ENCODE measurements around the gene SEMA5A. TPM values are rescaled to one million over a fixed set of nuclear protein-coding genes. Genes with fewer than 3 reads are reported as not detected.
"Not testable (repeated sequence)": the region's sequence is repeated elsewhere in the genome, so short reads cannot be mapped to it uniquely, and the experiment has no call there.

Gene SEMA5A
- polyA plus RNA-seq, 6 donors from 2014 or later = not detected

DNA sequence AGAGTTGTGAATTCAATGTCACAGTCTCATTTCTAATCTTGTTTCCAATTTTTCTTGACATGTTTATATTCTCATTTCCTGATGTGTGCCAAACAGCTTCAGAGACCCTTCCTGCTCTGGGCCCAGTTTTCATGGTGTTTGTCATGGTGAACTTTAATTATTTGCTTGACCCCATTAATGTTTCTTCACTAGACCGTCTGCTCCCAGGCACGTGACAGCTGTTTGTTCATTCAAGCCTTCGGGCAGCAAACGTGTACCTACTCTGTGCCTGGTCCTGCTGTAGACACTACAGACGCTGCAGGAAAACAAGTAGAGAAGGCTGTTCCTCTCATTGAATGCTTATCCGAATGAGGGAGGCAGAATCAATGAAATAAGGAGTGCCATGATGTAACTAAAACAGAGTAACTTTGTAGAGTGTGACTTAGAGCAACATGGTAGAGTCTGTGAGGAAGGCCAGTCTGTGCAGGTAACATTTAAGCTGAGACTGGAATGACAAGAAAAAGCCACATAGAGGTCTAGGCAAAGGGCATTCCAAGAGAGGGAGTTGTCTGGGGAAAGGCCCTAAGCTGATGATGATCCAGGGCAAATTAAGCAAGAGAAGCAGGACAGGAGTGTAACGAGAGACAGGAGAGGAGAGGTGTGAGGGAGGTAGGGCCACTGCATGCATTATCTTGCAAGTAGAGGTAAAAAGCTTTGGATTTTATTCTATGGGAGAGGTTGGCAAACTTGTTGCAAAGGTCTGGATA is 191.4 kb downstream of the SEMA5A start:
- ATAC-seq (ENCODE audit: low read depth in 2 of 2) (no peak), DNase-seq (no peak)
- Mint-ChIP-seq H3K36me3 (no peaks in the 10 kb centered on the region), H3K27me3 (no peaks in the 10 kb centered on the region), H3K27ac (no peak overlapping the region), H3K4me3 (no peak overlapping the region), H3K4me1 (no peaks in the 10 kb centered on the region), H3K9me3 (peaks cover 0 to 15% (median 5%) of the 10 kb centered on the region in 7 donors)

DNA sequence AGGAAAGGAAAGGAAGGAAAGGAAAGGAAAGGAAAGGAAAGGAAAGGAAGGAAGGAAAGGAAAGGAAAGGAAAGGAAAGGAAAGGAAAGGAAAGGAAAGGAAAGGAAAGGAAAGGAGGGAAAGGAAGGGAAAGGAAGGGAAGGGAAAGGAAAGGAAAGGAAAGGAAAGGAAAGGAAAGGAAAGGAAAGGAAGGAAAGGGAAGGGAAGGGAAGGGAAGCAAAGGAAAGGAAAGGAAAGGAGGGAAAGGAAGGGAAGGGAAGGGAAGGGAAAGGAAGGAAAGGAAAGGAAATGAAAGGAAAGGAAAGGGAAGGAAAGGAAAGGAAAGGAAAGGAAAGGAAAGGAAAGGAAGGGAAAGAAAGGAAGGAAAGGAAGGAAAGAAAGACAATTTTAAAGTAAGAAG is 192.8 kb downstream of the SEMA5A start:
- DNase-seq; H3K4me1 Mint-ChIP-seq; H3K36me3 Mint-ChIP-seq; H3K27me3 Mint-ChIP-seq; H3K4me3 Mint-ChIP-seq; ATAC-seq (ENCODE audit: low read depth in 2 of 2): not testable (repeated sequence)
- H3K27ac Mint-ChIP-seq = peak overlapping the region in 1 of 6 donors; percentile 33
- peaks cover 2 to 15% (median 6%) of the 10 kb centered on the region in 7 donors for H3K9me3 Mint-ChIP-seq

- Mint-ChIP-seq H3K36me3 (no peaks in the 10 kb centered on the region), H3K27me3 (no peaks in the 10 kb centered on the region), H3K4me3 (no peak overlapping the region), H3K9me3 (peaks cover 2 to 15% (median 6%) of the 10 kb centered on the region in 7 donors), H3K27ac (no peak overlapping the region), H3K4me1 (no peaks in the 10 kb centered on the region)
- ATAC-seq (ENCODE audit: low read depth in 2 of 2) = no peak
- no peak for DNase-seq
Observed at GRCh38 chr5:9351546-9351945, 194.3 kb downstream of the SEMA5A start.

DNA sequence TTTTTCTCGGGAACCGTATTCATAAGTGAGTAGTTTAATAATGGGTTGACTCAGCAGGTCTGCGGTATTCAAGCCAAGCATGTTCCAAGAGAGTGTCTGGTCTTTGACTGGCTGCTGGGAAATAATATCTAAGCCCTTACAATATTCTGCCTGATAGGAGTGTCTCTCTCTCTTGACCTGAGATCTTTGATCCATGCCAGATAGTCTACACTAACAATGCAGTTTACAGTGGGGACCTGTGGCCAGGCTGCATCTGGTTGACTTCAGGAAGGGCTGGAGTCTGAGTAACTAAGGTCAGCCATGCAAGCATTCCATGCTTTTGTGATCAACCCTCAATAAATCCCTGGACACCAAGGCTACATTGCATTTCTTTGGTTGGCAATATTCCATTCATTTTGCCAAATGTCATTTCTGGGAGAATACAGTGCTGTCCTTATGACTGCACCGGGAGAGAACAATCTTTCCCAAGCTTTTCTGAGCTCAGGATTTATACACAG is 195.5 kb downstream of the SEMA5A start:
- Mint-ChIP-seq H3K4me3 (no peak overlapping the region), H3K4me1 (no peaks in the 10 kb centered on the region), H3K9me3 (peaks cover 0 to 13% (median 5%) of the 10 kb centered on the region in 7 donors), H3K27me3 (no peaks in the 10 kb centered on the region), H3K27ac (no peak overlapping the region), H3K36me3 (no peaks in the 10 kb centered on the region)
- DNase-seq = no peak
- ATAC-seq (ENCODE audit: low read depth in 2 of 2) = no peak

DNA sequence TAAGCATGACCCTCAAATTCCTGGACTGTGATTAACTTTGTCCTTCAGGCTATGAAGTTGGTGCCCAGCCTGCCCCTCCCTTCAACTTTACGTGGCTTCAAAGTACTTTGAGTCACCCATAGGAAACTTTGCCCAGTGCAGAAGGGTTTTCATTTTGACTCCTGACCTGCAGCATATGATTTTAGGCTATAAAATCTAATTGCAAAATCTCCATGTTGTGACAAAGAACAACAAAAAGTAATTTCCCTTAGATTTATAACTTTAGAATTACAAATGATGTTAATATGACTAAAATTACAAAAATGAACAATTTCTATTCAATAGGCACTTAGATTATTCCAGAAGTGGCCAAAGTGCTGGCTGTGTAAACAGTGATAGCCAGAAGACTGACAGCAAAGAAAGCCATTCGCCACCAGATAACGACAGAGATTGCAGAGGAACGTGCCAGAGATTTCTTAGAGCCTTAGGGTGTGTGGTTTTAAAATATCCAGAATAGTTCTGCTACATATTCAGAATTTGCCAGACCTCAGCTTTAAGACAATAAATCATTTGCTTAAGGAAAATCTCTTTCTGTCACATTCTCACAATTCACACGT is 197.4 kb downstream of the SEMA5A start:
- H3K4me1 Mint-ChIP-seq = no peaks in the 10 kb centered on the region
- H3K4me3 Mint-ChIP-seq = no peak overlapping the region
- H3K27me3 Mint-ChIP-seq = no peaks in the 10 kb centered on the region
- peaks cover 0 to 6% (median 3%) of the 10 kb centered on the region in 7 donors for H3K9me3 Mint-ChIP-seq
- H3K27ac Mint-ChIP-seq = no peak overlapping the region
- no peaks in the 10 kb centered on the region for H3K36me3 Mint-ChIP-seq
- ATAC-seq (ENCODE audit: low read depth in 2 of 2) (no peak), DNase-seq (no peak)

- ATAC-seq (ENCODE audit: low read depth in 2 of 2) (no peak), DNase-seq (no peak)
- Mint-ChIP-seq H3K27ac (no peak overlapping the region), H3K9me3 (peaks cover 0 to 6% (median 2%) of the 10 kb centered on the region in 7 donors), H3K4me3 (no peak overlapping the region), H3K4me1 (no peaks in the 10 kb centered on the region), H3K36me3 (no peaks in the 10 kb centered on the region), H3K27me3 (no peaks in the 10 kb centered on the region)
Observed at GRCh38 chr5:9347541-9348295, 198.2 kb downstream of the SEMA5A start.

- no peak for ATAC-seq (ENCODE audit: low read depth in 2 of 2)
- Mint-ChIP-seq H3K27ac (no peak overlapping the region), H3K9me3 (peaks cover 0 to 6% (median 2%) of the 10 kb centered on the region in 7 donors), H3K27me3 (no peaks in the 10 kb centered on the region), H3K4me3 (no peak overlapping the region), H3K36me3 (no peaks in the 10 kb centered on the region), H3K4me1 (no peaks in the 10 kb centered on the region)
- no peak for DNase-seq
Observed at GRCh38 chr5:9347032-9347431, 198.8 kb downstream of the SEMA5A start.

- no peaks in the 10 kb centered on the region for H3K4me1 Mint-ChIP-seq
- ATAC-seq (ENCODE audit: low read depth in 2 of 2) = no peak
- no peaks in the 10 kb centered on the region for H3K36me3 Mint-ChIP-seq
- H3K27me3 Mint-ChIP-seq = no peaks in the 10 kb centered on the region
- no peak overlapping the region for H3K4me3 Mint-ChIP-seq
- peaks cover 0 to 6% (median 4%) of the 10 kb centered on the region in 7 donors for H3K9me3 Mint-ChIP-seq
- H3K27ac Mint-ChIP-seq = no peak overlapping the region
- no peak for DNase-seq
Observed at GRCh38 chr5:9344751-9345240, 201.1 kb downstream of the SEMA5A start.

GRCh38 chr5:9343146-9343850 is 202.6 kb downstream of the SEMA5A start:
- DNase-seq = no peak
- H3K4me3 Mint-ChIP-seq = no peak overlapping the region
- H3K9me3 Mint-ChIP-seq = peaks cover 0 to 7% (median 2%) of the 10 kb centered on the region in 7 donors
- H3K36me3 Mint-ChIP-seq = no peaks in the 10 kb centered on the region
- H3K27ac Mint-ChIP-seq = no peak overlapping the region
- ATAC-seq (ENCODE audit: low read depth in 2 of 2) = no peak
- H3K4me1 Mint-ChIP-seq = no peaks in the 10 kb centered on the region
- no peaks in the 10 kb centered on the region for H3K27me3 Mint-ChIP-seq

- DNase-seq (no peak), ATAC-seq (ENCODE audit: low read depth in 2 of 2) (no peak)
- no peaks in the 10 kb centered on the region for H3K4me1 Mint-ChIP-seq
- H3K27me3 Mint-ChIP-seq = no peaks in the 10 kb centered on the region
- H3K9me3 Mint-ChIP-seq = peaks cover 0 to 7% (median 2%) of the 10 kb centered on the region in 7 donors
- H3K36me3 Mint-ChIP-seq = no peaks in the 10 kb centered on the region
- no peak overlapping the region for H3K27ac Mint-ChIP-seq
- H3K4me3 Mint-ChIP-seq = no peak overlapping the region
Observed at GRCh38 chr5:9342161-9342787, 203.6 kb downstream of the SEMA5A start.

DNA sequence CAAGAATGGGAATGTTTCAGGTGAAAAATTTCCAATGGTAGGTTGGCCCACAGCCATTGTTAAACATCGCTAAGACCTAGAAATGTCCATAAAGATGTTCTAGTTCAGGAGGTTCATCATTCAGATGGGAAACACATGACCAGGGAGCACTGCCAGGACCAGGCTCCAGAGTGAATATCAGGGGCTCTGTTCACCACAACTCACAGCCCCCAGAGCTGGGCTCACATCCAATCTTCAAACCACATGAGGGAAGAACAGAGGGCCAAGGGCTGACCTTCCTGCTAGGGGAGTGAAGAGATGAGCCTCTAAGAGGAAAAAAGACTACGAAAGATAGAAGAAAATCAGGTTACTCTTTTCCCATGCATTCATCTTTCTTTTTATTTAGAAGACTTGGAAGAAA is 205.8 kb downstream of the SEMA5A start:
- H3K36me3 Mint-ChIP-seq = no peaks in the 10 kb centered on the region
- DNase-seq = no peak
- no peak overlapping the region for H3K4me3 Mint-ChIP-seq
- ATAC-seq (ENCODE audit: low read depth in 2 of 2) = no peak
- H3K27me3 Mint-ChIP-seq = no peaks in the 10 kb centered on the region
- peaks cover 0 to 11% (median 2%) of the 10 kb centered on the region in 7 donors for H3K9me3 Mint-ChIP-seq
- peak overlapping the region in 1 of 6 donors; percentile 21 for H3K27ac Mint-ChIP-seq
- H3K4me1 Mint-ChIP-seq = no peaks in the 10 kb centered on the region

GRCh38 chr5:9339206-9339818 is 206.6 kb downstream of the SEMA5A start:
- no peak overlapping the region for H3K4me3 Mint-ChIP-seq
- H3K9me3 Mint-ChIP-seq = peaks cover under 1 to 11% (median 2%) of the 10 kb centered on the region in 7 donors
- no peak overlapping the region for H3K27ac Mint-ChIP-seq
- no peaks in the 10 kb centered on the region for H3K27me3 Mint-ChIP-seq
- DNase-seq (no peak), ATAC-seq (ENCODE audit: low read depth in 2 of 2) (no peak)
- H3K4me1 Mint-ChIP-seq = no peaks in the 10 kb centered on the region
- no peaks in the 10 kb centered on the region for H3K36me3 Mint-ChIP-seq
